ENCODE measurements around the gene GCLC. TPM values are rescaled to one million over a fixed set of nuclear protein-coding genes. Genes with fewer than 3 reads are reported as not detected.

GCLC gene
- total RNA-seq, 1 experiment from 2014 or later: 88.9 TPM

- no peaks in the 10 kb centered on the region for H3K9me3 ChIP-seq
- H3K9me3 Mint-ChIP-seq (ENCODE audit: unreplicated experiment): no peaks in the 10 kb centered on the region
- TF ChIP-seq CTCF (IDR thresholded peaks at IDR 0.05; ENCODE audit: insufficient read depth in 1 of 2, low read depth in 1 of 2, low read length in 1 of 2, severe bottlenecking in 1 of 2, unreplicated experiment in 1 of 2): no peak
- no peaks in the 10 kb centered on the region for H3K36me3 Mint-ChIP-seq (ENCODE audit: insufficient read depth, unreplicated experiment)
- H3K4me1 ChIP-seq: 0 out of 2 replicates have a peak, but pooled peaks cover 3% of the 10 kb centered on the region
- no peaks in the 10 kb centered on the region for H3K4me1 Mint-ChIP-seq (ENCODE audit: low read depth, unreplicated experiment)
- H3K4me3 Mint-ChIP-seq (ENCODE audit: unreplicated experiment): no peak overlapping the region
- BruUV-seq (replicated peaks): no TSS peak
- H3K27ac Mint-ChIP-seq (ENCODE audit: unreplicated experiment): no peak overlapping the region
- DNase-seq: no peak
- POLR2A ChIA-PET: no interaction called here
- CTCF ChIA-PET: no interaction called here
- intact Hi-C loops (cut with micrococcal nuclease; ENCODE audit: unreplicated experiment): loop anchor here (10.0 kb wide), 1 partner anchor 774 kb away; no protein-coding TSS in a partner anchor
- H3K4me3 ChIP-seq (ENCODE audit: low read depth, low read length): no peak overlapping the region
- no peaks in the 10 kb centered on the region for H3K36me3 ChIP-seq (ENCODE audit: control insufficient read depth, insufficient read depth, low read length)
- no peaks in the 10 kb centered on the region for H3K27me3 Mint-ChIP-seq (ENCODE audit: insufficient read depth, unreplicated experiment)
- no peaks in the 10 kb centered on the region for H3K27me3 ChIP-seq (replicated peaks; ENCODE audit: control insufficient read depth, insufficient read depth, low read length)
Measured at GRCh38 chr6:53568776-53569616, 24.1 kb upstream of the GCLC start.

GRCh38 chr6:53567701-53568100 is 22.8 kb upstream of the GCLC start:
- no peak for DNase-seq
- BruUV-seq (replicated peaks): no TSS peak
- Mint-ChIP-seq H3K36me3 (ENCODE audit: insufficient read depth, unreplicated experiment) (no peaks in the 10 kb centered on the region), H3K4me3 (ENCODE audit: unreplicated experiment) (no peak overlapping the region), H3K9me3 (ENCODE audit: unreplicated experiment) (peaks cover 2% of the 10 kb centered on the region), H3K4me1 (ENCODE audit: low read depth, unreplicated experiment) (no peaks in the 10 kb centered on the region), H3K27ac (ENCODE audit: unreplicated experiment) (no peak overlapping the region), H3K27me3 (ENCODE audit: insufficient read depth, unreplicated experiment) (no peaks in the 10 kb centered on the region)
- intact Hi-C loops (cut with micrococcal nuclease; ENCODE audit: unreplicated experiment): loop anchor here (10.0 kb wide), 1 partner anchor 773 kb away; no protein-coding TSS in a partner anchor
- Histone ChIP-seq H3K4me3 (ENCODE audit: low read depth, low read length) (no peak overlapping the region), H3K36me3 (ENCODE audit: control insufficient read depth, insufficient read depth, low read length) (no peaks in the 10 kb centered on the region), H3K4me1 (0 out of 2 replicates have a peak, but pooled peaks cover 3% of the 10 kb centered on the region), H3K9me3 (no peaks in the 10 kb centered on the region), H3K27me3 (replicated peaks; ENCODE audit: control insufficient read depth, insufficient read depth, low read length) (no peaks in the 10 kb centered on the region)
- CTCF ChIA-PET: no interaction called here
- POLR2A ChIA-PET: no interaction called here
- TF ChIP-seq CTCF (IDR thresholded peaks at IDR 0.05; ENCODE audit: insufficient read depth in 1 of 2, low read depth in 1 of 2, low read length in 1 of 2, severe bottlenecking in 1 of 2, unreplicated experiment in 1 of 2): no peak

GRCh38 chr6:53566755-53567154 is 21.9 kb upstream of the GCLC start:
- no peak overlapping the region for H3K4me3 Mint-ChIP-seq (ENCODE audit: unreplicated experiment)
- Histone ChIP-seq H3K36me3 (ENCODE audit: control insufficient read depth, insufficient read depth, low read length) (no peaks in the 10 kb centered on the region), H3K27me3 (replicated peaks; ENCODE audit: control insufficient read depth, insufficient read depth, low read length) (no peaks in the 10 kb centered on the region), H3K4me1 (0 out of 2 replicates have a peak, but pooled peaks cover 3% of the 10 kb centered on the region), H3K4me3 (ENCODE audit: low read depth, low read length) (no peak overlapping the region), H3K9me3 (0 out of 2 replicates have a peak, but pooled peaks cover 6% of the 10 kb centered on the region)
- DNase-seq: no peak
- H3K9me3 Mint-ChIP-seq (ENCODE audit: unreplicated experiment): peaks cover 10% of the 10 kb centered on the region
- TF ChIP-seq CTCF (IDR thresholded peaks at IDR 0.05; ENCODE audit: insufficient read depth in 1 of 2, low read depth in 1 of 2, low read length in 1 of 2, severe bottlenecking in 1 of 2, unreplicated experiment in 1 of 2): no peak
- ChIA-PET POLR2A (no interaction called here), CTCF (no interaction called here)
- H3K4me1 Mint-ChIP-seq (ENCODE audit: low read depth, unreplicated experiment): no peaks in the 10 kb centered on the region
- no peak overlapping the region for H3K27ac Mint-ChIP-seq (ENCODE audit: unreplicated experiment)
- H3K27me3 Mint-ChIP-seq (ENCODE audit: insufficient read depth, unreplicated experiment): no peaks in the 10 kb centered on the region
- intact Hi-C loops (cut with micrococcal nuclease; ENCODE audit: unreplicated experiment): loop anchor here (10.0 kb wide), 1 partner anchor 772 kb away; no protein-coding TSS in a partner anchor
- no peaks in the 10 kb centered on the region for H3K36me3 Mint-ChIP-seq (ENCODE audit: insufficient read depth, unreplicated experiment)
- no TSS peak for BruUV-seq (replicated peaks)
